WTC11 (cell line): Measurements from ENCODE around the gene FGFRL1. TPM values are rescaled to one million over a fixed set of nuclear protein-coding genes. Genes with fewer than 3 reads are reported as not detected.

Source experiments
- ATAC-seq: fragments of 200-7000 bp; cut with Tn5 transposase; 2 replicates; pipeline ENCODE4 v1.10.0; 2021; ENCODE audit warnings: mild to moderate bottlenecking, moderate library complexity
- CTCF ChIA-PET: fragments of 300-600 bp; sonication (Branson Sonifier 250); formaldehyde crosslinking; loops from one replicate; lab custom pipeline; 2021; ENCODE audit warnings: antibody characterized with exemption; lab: Charles Lee
- POLR2A ChIA-PET: fragments of 350-600 bp; sonication (Branson Sonifier 250); formaldehyde crosslinking; loops from one replicate; lab custom pipeline; 2021; ENCODE audit warnings: antibody characterized with exemption; lab: Charles Lee
- DNase-seq: peaks from one replicate; pipeline ENCODE4 v3.0.0; 2021; ENCODE audit warnings: low spot score
- H3K27ac Mint-ChIP-seq: 2 replicates; pipeline ENCODE4 v1.8.0; 2021; ENCODE audit warnings: mixed read lengths
- H3K27me3 Mint-ChIP-seq: 2 replicates; pipeline ENCODE4 v1.8.0; 2021; ENCODE audit warnings: low read depth, mild to moderate bottlenecking, moderate library complexity, mixed read lengths
- H3K36me3 Mint-ChIP-seq: 2 replicates; pipeline ENCODE4 v1.8.0; 2021; ENCODE audit warnings: mixed read lengths
- H3K4me1 Mint-ChIP-seq: 2 replicates; pipeline ENCODE4 v1.8.0; 2022; ENCODE audit warnings: mixed read lengths
- H3K4me3 Mint-ChIP-seq: 2 replicates; pipeline ENCODE4 v1.8.0; 2021; ENCODE audit warnings: mild to moderate bottlenecking, moderate library complexity, mixed read lengths
- H3K9me3 Mint-ChIP-seq: 2 replicates; pipeline ENCODE4 v1.8.0; 2021; ENCODE audit warnings: mixed read lengths
- ATF1 ChIP-seq: sonication (generic); formaldehyde crosslinking; IDR thresholded peaks from 2 replicates; pipeline ENCODE4 v1.8.1; 2023; ENCODE audit warnings: mild to moderate bottlenecking, moderate library complexity, missing genetic modification reagents
- ATF6 ChIP-seq: sonication (generic); formaldehyde crosslinking; IDR thresholded peaks from 2 replicates; pipeline ENCODE4 v1.8.1; 2023; ENCODE audit warnings: mild to moderate bottlenecking, missing genetic modification reagents
- CTCF ChIP-seq: fragments of 200-600 bp; IDR thresholded peaks from 2 replicates; pipeline ENCODE4 v1.8.0; 2022; ENCODE audit warnings: antibody characterized with exemption
- E2F5 ChIP-seq: sonication (generic); formaldehyde crosslinking; IDR thresholded peaks from 2 replicates; pipeline ENCODE4 v1.8.1; 2022; ENCODE audit warnings: mild to moderate bottlenecking, moderate library complexity, missing genetic modification reagents
- ETV6 ChIP-seq: sonication (generic); formaldehyde crosslinking; IDR thresholded peaks from 2 replicates; pipeline ENCODE4 v1.8.1; 2022; ENCODE audit warnings: mild to moderate bottlenecking, missing genetic modification reagents
- FOXP1 ChIP-seq: sonication (generic); formaldehyde crosslinking; IDR thresholded peaks from 2 replicates; pipeline ENCODE4 v1.8.0; 2022; ENCODE audit warnings: missing genetic modification reagents, mild to moderate bottlenecking, moderate library complexity, borderline replicate concordance
- GRHL2 ChIP-seq: fragments of 250-450 bp; sonication (Bioruptor Pico); IDR thresholded peaks from 2 replicates; pipeline ENCODE4 v1.8.0; 2022; ENCODE audit warnings: mild to moderate bottlenecking, moderate library complexity; ENCODE audit not compliant: insufficient replicate concordance, severe bottlenecking
- HMGXB4 ChIP-seq: sonication (generic); formaldehyde crosslinking; IDR thresholded peaks from 2 replicates; pipeline ENCODE4 v1.8.1; 2023; ENCODE audit warnings: mild to moderate bottlenecking, moderate library complexity, missing genetic modification reagents
- JAZF1 ChIP-seq: fragments of 250-450 bp; sonication (Bioruptor Pico); IDR thresholded peaks from 2 replicates; pipeline ENCODE4 v1.9.0; 2021; ENCODE audit warnings: moderate library complexity, mild to moderate bottlenecking, inconsistent platforms
- KAT7 ChIP-seq: sonication (generic); formaldehyde crosslinking; IDR thresholded peaks from 2 replicates; pipeline ENCODE4 v1.8.1; 2023; ENCODE audit warnings: missing genetic modification reagents, mild to moderate bottlenecking, borderline replicate concordance
- RELA ChIP-seq: sonication (generic); formaldehyde crosslinking; IDR thresholded peaks from 2 replicates; pipeline ENCODE4 v1.8.1; 2022; ENCODE audit warnings: missing genetic modification reagents, mild to moderate bottlenecking, borderline replicate concordance
- SP1 ChIP-seq: sonication (generic); formaldehyde crosslinking; conservative IDR thresholded peaks from 2 replicates; pipeline ENCODE4 v1.8.1; 2022; ENCODE audit warnings: missing genetic modification reagents
- TEAD4 ChIP-seq: sonication (generic); formaldehyde crosslinking; IDR thresholded peaks from 2 replicates; pipeline ENCODE4 v1.8.0; 2022; ENCODE audit warnings: mild to moderate bottlenecking, missing genetic modification reagents
- USF2 ChIP-seq: sonication (generic); formaldehyde crosslinking; IDR thresholded peaks from 2 replicates; pipeline ENCODE4 v1.8.1; 2023; ENCODE audit warnings: mild to moderate bottlenecking, missing genetic modification reagents, moderate library complexity
- ZMAT4 ChIP-seq: fragments of 250-450 bp; sonication (Bioruptor Pico); IDR thresholded peaks from 2 replicates; pipeline ENCODE4 v1.9.0; 2021; ENCODE audit warnings: mild to moderate bottlenecking
- ZNF219 ChIP-seq: sonication (generic); formaldehyde crosslinking; IDR thresholded peaks from 2 replicates; pipeline ENCODE4 v1.8.0; 2023; ENCODE audit warnings: missing genetic modification reagents, mild to moderate bottlenecking, borderline replicate concordance
- ZNF281 ChIP-seq: sonication (generic); formaldehyde crosslinking; IDR thresholded peaks from 2 replicates; pipeline ENCODE4 v1.8.0; 2023; ENCODE audit warnings: mild to moderate bottlenecking, missing genetic modification reagents
- ZNF512 ChIP-seq: sonication (generic); formaldehyde crosslinking; IDR thresholded peaks from 2 replicates; pipeline ENCODE4 v1.8.1; 2022; ENCODE audit warnings: missing genetic modification reagents, borderline replicate concordance
- total RNA-seq: library from RNA; stranded (reverse); gene quantifications from 3 replicates; pipeline ENCODE4 v1.2.3, GENCODE V29; 2021

The FGFRL1 gene
- total RNA-seq, 1 experiment from 2014 or later, result 25.9 TPM

- POLR2A ChIA-PET, result no interaction called here
- Mint-ChIP-seq H3K4me1 (no peaks in the 10 kb centered on the region), H3K9me3 (peaks cover 3% of the 10 kb centered on the region; the same call in 1 of the 2 replicates), H3K36me3 (0 out of 2 replicates have a peak, but pooled peaks cover 2% of the 10 kb centered on the region), H3K27ac (no peak within 1 kb of the TSS), H3K4me3 (peak within 1 kb of the TSS; percentile 47), H3K27me3 (peaks cover 24% of the 10 kb centered on the region)
- ATAC-seq (peak; percentile 90), DNase-seq (peak; percentile 80)
- CTCF ChIA-PET, result interaction anchor here (1.1 to 1.9 kb wide), 3 partner anchors 14 to 47 kb away, joined by 3 to 7 read pairs (median 4); no protein-coding TSS in a partner anchor
- TF ChIP-seq RELA (CRISPR knock-in tag), result no peak
- no peak for TF ChIP-seq ZMAT4 (CRISPR knock-in tag)
- TF ChIP-seq HMGXB4 (CRISPR knock-in tag), result no peak
- TF ChIP-seq GRHL2 (CRISPR knock-in tag), result no peak
- TF ChIP-seq ZNF219, result no peak
- TF ChIP-seq ZNF512 (CRISPR knock-in tag), result no peak
- peak; percentile 50; the same call in 1 of the 2 replicates for TF ChIP-seq SP1 (CRISPR knock-in tag)
- no peak for TF ChIP-seq ATF6 (CRISPR knock-in tag)
- no peak for TF ChIP-seq TEAD4 (CRISPR knock-in tag)
- no peak for TF ChIP-seq JAZF1 (CRISPR knock-in tag)
- no peak for TF ChIP-seq ATF1
- TF ChIP-seq FOXP1 (CRISPR knock-in tag), result no peak
- TF ChIP-seq ETV6 (CRISPR knock-in tag), result 0 out of 2 replicates have a peak, but pooled peaks have one; percentile 22
- TF ChIP-seq KAT7 (CRISPR knock-in tag), result no peak
- TF ChIP-seq E2F5 (CRISPR knock-in tag), result no peak
- TF ChIP-seq ZNF281 (CRISPR knock-in tag), result no peak
- no peak for TF ChIP-seq CTCF
- no peak for TF ChIP-seq USF2 (CRISPR knock-in tag)
Observed at GRCh38 chr4:973431-974397, 37.7 kb upstream of the FGFRL1 start, which contains the start of gene DGKQ. Gene DGKQ, minus strand, starts transcription at chr4:973569. Its CDS starts 87 bp downstream, at chr4:973482.
